ENCODE data around the gene DDHD1.
"Not testable (repeated sequence)": the region's sequence is repeated elsewhere in the genome, so short reads cannot be mapped to it uniquely, and the experiment has no call there.

Gene DDHD1

GRCh38 chr14:53108292-53109104 is 44.6 kb downstream of the DDHD1 start:
- no peak overlapping the region for H3K4me3 Mint-ChIP-seq
- H3K9me3 Mint-ChIP-seq = peaks cover 24% of the 10 kb centered on the region
- no peak for TF ChIP-seq CTCF (IDR thresholded peaks at IDR 0.05)
- H3K4me1 Mint-ChIP-seq = no peaks in the 10 kb centered on the region
- DNase-seq = no peak
- no peak overlapping the region for H3K27ac Mint-ChIP-seq
- H3K27me3 Mint-ChIP-seq (ENCODE audit: low read depth, poor library complexity) = no peaks in the 10 kb centered on the region
- H3K36me3 Mint-ChIP-seq (ENCODE audit: low read depth) = peaks cover 13% of the 10 kb centered on the region

GRCh38 chr14:53106768-53107167 is 46.4 kb downstream of the DDHD1 start:
- Mint-ChIP-seq H3K4me1 (no peaks in the 10 kb centered on the region), H3K36me3 (ENCODE audit: low read depth) (peaks cover 20% of the 10 kb centered on the region), H3K4me3 (no peak overlapping the region), H3K27ac (no peak overlapping the region), H3K27me3 (ENCODE audit: low read depth, poor library complexity) (no peaks in the 10 kb centered on the region), H3K9me3 (peaks cover 24% of the 10 kb centered on the region)
- no peak for DNase-seq
- TF ChIP-seq CTCF (IDR thresholded peaks at IDR 0.05) = no peak

- Mint-ChIP-seq H3K9me3 (peaks cover 24% of the 10 kb centered on the region), H3K27me3 (ENCODE audit: low read depth, poor library complexity) (no peaks in the 10 kb centered on the region), H3K36me3 (ENCODE audit: low read depth) (peaks cover 20% of the 10 kb centered on the region), H3K4me3 (no peak overlapping the region), H3K4me1 (no peaks in the 10 kb centered on the region), H3K27ac (no peak overlapping the region)
- DNase-seq = no peak
- no peak for TF ChIP-seq CTCF (IDR thresholded peaks at IDR 0.05)
Measured at GRCh38 chr14:53103636-53104340, 49.3 kb downstream of the DDHD1 start.

- Mint-ChIP-seq H3K9me3 (peaks cover 21% of the 10 kb centered on the region), H3K27me3 (ENCODE audit: low read depth, poor library complexity) (no peaks in the 10 kb centered on the region), H3K27ac (no peak overlapping the region), H3K4me1 (no peaks in the 10 kb centered on the region), H3K36me3 (ENCODE audit: low read depth) (peaks cover 52% of the 10 kb centered on the region), H3K4me3 (no peak overlapping the region)
- DNase-seq = no peak
- TF ChIP-seq CTCF (IDR thresholded peaks at IDR 0.05) = no peak
Measured at GRCh38 chr14:53093206-53093605, 59.9 kb downstream of the DDHD1 start.

GRCh38 chr14:53090853-53091252 is 62.3 kb downstream of the DDHD1 start:
- H3K4me3 Mint-ChIP-seq = no peak overlapping the region
- peaks cover 44% of the 10 kb centered on the region for H3K9me3 Mint-ChIP-seq
- no peak overlapping the region for H3K27ac Mint-ChIP-seq
- no peaks in the 10 kb centered on the region for H3K4me1 Mint-ChIP-seq
- H3K27me3 Mint-ChIP-seq (ENCODE audit: low read depth, poor library complexity) = no peaks in the 10 kb centered on the region
- TF ChIP-seq CTCF (IDR thresholded peaks at IDR 0.05) = no peak
- no peak for DNase-seq
- H3K36me3 Mint-ChIP-seq (ENCODE audit: low read depth) = peaks cover 76% of the 10 kb centered on the region

- H3K27ac Mint-ChIP-seq, H3K4me1 Mint-ChIP-seq: not testable (repeated sequence)
- peaks cover 94% of the 10 kb centered on the region for H3K36me3 Mint-ChIP-seq (ENCODE audit: low read depth)
Measured at GRCh38 chr14:53084954-53085353, 68.2 kb downstream of the DDHD1 start.

More at GRCh38 chr14:53084954-53085353, 68.2 kb downstream of the DDHD1 start:
- H3K27me3 Mint-ChIP-seq (ENCODE audit: low read depth, poor library complexity); H3K4me3 Mint-ChIP-seq; DNase-seq: not testable (repeated sequence)
- peaks cover 55% of the 10 kb centered on the region for H3K9me3 Mint-ChIP-seq

Data from nephron progenitor cell (in vitro differentiated cells).